ENCODE data around the gene KRTAP19-2.
"Not testable (repeated sequence)": the region's sequence is repeated elsewhere in the genome, so short reads cannot be mapped to it uniquely, and the experiment has no call there.

The KRTAP19-2 gene

GRCh38 chr21:30487336-30487735, at the start of gene KRTAP19-2:
Gene KRTAP19-2, minus strand, starts transcription at chr21:30487436. Its CDS starts 88 bp downstream, at chr21:30487348.
- DNase-seq (ENCODE audit: low read depth in 2 of 2): no peak

- no peak for DNase-seq (ENCODE audit: low read depth in 2 of 2)
These were observed 31.6 kb upstream of the KRTAP19-2 start for GRCh38 chr21:30518876-30519275.

GRCh38 chr21:30515681-30516080, 28.4 kb upstream of the KRTAP19-2 start:
- DNase-seq (ENCODE audit: low read depth in 2 of 2): no peak

- not testable (repeated sequence) for DNase-seq (ENCODE audit: low read depth in 2 of 2)
These were observed 18.5 kb upstream of the KRTAP19-2 start for GRCh38 chr21:30505621-30506205.

- DNase-seq (ENCODE audit: low read depth in 2 of 2): no peak
These were observed 14.8 kb upstream of the KRTAP19-2 start, which contains the start of gene KRTAP19-5 for GRCh38 chr21:30502041-30502440. Gene KRTAP19-5, minus strand, starts transcription at chr21:30502141. Its CDS starts 51 bp downstream, at chr21:30502090.

- DNase-seq (ENCODE audit: low read depth in 2 of 2): no peak
These were observed 9.8 kb upstream of the KRTAP19-2 start, which contains the start of gene KRTAP19-4 for GRCh38 chr21:30497065-30497464. Gene KRTAP19-4, minus strand, starts transcription at chr21:30497165. Its CDS starts 55 bp downstream, at chr21:30497110.

- no peak for DNase-seq (ENCODE audit: low read depth in 2 of 2)
These were observed 4.8 kb upstream of the KRTAP19-2 start, which contains the start of gene KRTAP19-3 for GRCh38 chr21:30491963-30492428. Gene KRTAP19-3, minus strand, starts transcription at chr21:30492013. Its CDS starts 56 bp downstream, at chr21:30491957.

- DNase-seq (ENCODE audit: low read depth in 2 of 2): no peak
These were observed 1.1 kb downstream of the KRTAP19-2 start for GRCh38 chr21:30486180-30486579.

GRCh38 chr21:30482130-30482529, 5.1 kb downstream of the KRTAP19-2 start:
- DNase-seq (ENCODE audit: low read depth in 2 of 2): no peak

GRCh38 chr21:30480145-30480544, 7.1 kb downstream of the KRTAP19-2 start, which contains the start of gene KRTAP19-1:
Gene KRTAP19-1, minus strand, starts transcription at chr21:30480367. Its CDS starts 50 bp downstream, at chr21:30480317.
- no peak for DNase-seq (ENCODE audit: low read depth in 2 of 2)

GRCh38 chr21:30479259-30479658, 8.0 kb downstream of the KRTAP19-2 start:
- DNase-seq (ENCODE audit: low read depth in 2 of 2): no peak

GRCh38 chr21:30478004-30478403, 9.2 kb downstream of the KRTAP19-2 start:
- no peak for DNase-seq (ENCODE audit: low read depth in 2 of 2)

GRCh38 chr21:30468900-30469714, 18.1 kb downstream of the KRTAP19-2 start:
- no peak for DNase-seq (ENCODE audit: low read depth in 2 of 2)

- DNase-seq (ENCODE audit: low read depth in 2 of 2): no peak
These were observed 23.5 kb downstream of the KRTAP19-2 start for GRCh38 chr21:30463713-30464112.

- no peak for DNase-seq (ENCODE audit: low read depth in 2 of 2)
These were observed 38.7 kb downstream of the KRTAP19-2 start for GRCh38 chr21:30448514-30448913.

GRCh38 chr21:30447056-30447455, 40.2 kb downstream of the KRTAP19-2 start:
- DNase-seq (ENCODE audit: low read depth in 2 of 2): no peak

GRCh38 chr21:30444204-30444603, 43.0 kb downstream of the KRTAP19-2 start:
- DNase-seq (ENCODE audit: low read depth in 2 of 2): no peak

- no peak for DNase-seq (ENCODE audit: low read depth in 2 of 2)
These were observed 44.0 kb downstream of the KRTAP19-2 start for GRCh38 chr21:30443226-30443625.

GRCh38 chr21:30439975-30440374, 47.3 kb downstream of the KRTAP19-2 start, which contains the start of gene KRTAP15-1:
Gene KRTAP15-1, plus strand, starts transcription at chr21:30440275. Its CDS starts 53 bp downstream, at chr21:30440328.
- DNase-seq (ENCODE audit: low read depth in 2 of 2): no peak
